ENCODE data around the gene ADAMTS12.

- TF ChIP-seq, protein P1, sequence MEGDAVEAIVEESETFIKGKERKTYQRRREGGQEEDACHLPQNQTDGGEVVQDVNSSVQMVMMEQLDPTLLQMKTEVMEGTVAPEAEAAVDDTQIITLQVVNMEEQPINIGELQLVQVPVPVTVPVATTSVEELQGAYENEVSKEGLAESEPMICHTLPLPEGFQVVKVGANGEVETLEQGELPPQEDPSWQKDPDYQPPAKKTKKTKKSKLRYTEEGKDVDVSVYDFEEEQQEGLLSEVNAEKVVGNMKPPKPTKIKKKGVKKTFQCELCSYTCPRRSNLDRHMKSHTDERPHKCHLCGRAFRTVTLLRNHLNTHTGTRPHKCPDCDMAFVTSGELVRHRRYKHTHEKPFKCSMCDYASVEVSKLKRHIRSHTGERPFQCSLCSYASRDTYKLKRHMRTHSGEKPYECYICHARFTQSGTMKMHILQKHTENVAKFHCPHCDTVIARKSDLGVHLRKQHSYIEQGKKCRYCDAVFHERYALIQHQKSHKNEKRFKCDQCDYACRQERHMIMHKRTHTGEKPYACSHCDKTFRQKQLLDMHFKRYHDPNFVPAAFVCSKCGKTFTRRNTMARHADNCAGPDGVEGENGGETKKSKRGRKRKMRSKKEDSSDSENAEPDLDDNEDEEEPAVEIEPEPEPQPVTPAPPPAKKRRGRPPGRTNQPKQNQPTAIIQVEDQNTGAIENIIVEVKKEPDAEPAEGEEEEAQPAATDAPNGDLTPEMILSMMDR (IDR thresholded peaks at IDR 0.05): no peak
- no peak for TF ChIP-seq POLR2AphosphoS5 (IDR thresholded peaks at IDR 0.05)
Measured at GRCh38 chr5:33558489-33558888, 333.3 kb downstream of the ADAMTS12 start.
